Endothelial cell (in vitro differentiated cells): ENCODE data around the gene NEK4. TPM values are rescaled to one million over a fixed set of nuclear protein-coding genes. Genes with fewer than 3 reads are reported as not detected.

ENCODE experiments used
- DNase-seq: peaks from one replicate; pipeline ENCODE4 v3.0.0; 2021; ENCODE audit warnings: low spot score
- H3K27ac Mint-ChIP-seq: one replicate; pipeline ENCODE4 v1.8.0; 2021; ENCODE audit warnings: mixed read lengths, inconsistent platforms; ENCODE audit not compliant: unreplicated experiment
- H3K27me3 Mint-ChIP-seq: one replicate; pipeline ENCODE4 v1.8.0; 2021; ENCODE audit warnings: mild to moderate bottlenecking, moderate library complexity, mixed read lengths, inconsistent platforms; ENCODE audit not compliant: unreplicated experiment
- H3K36me3 Mint-ChIP-seq: one replicate; pipeline ENCODE4 v1.8.0; 2021; ENCODE audit warnings: mild to moderate bottlenecking, low read depth, mixed read lengths, inconsistent platforms; ENCODE audit not compliant: unreplicated experiment
- H3K4me1 Mint-ChIP-seq: one replicate; pipeline ENCODE4 v1.8.0; 2021; ENCODE audit warnings: mild to moderate bottlenecking, mixed read lengths, inconsistent platforms; ENCODE audit not compliant: unreplicated experiment
- H3K4me3 Mint-ChIP-seq: one replicate; pipeline ENCODE4 v1.8.0; 2021; ENCODE audit warnings: mild to moderate bottlenecking, mixed read lengths, inconsistent platforms; ENCODE audit not compliant: unreplicated experiment
- H3K9me3 Mint-ChIP-seq: one replicate; pipeline ENCODE4 v1.8.0; 2021; ENCODE audit warnings: mixed read lengths, inconsistent platforms; ENCODE audit not compliant: unreplicated experiment
- CTCF ChIP-seq: fragments of 200-600 bp; sonication (generic); IDR thresholded peaks from one replicate; pipeline ENCODE4 v1.5.0; 2021; ENCODE audit warnings: antibody characterized with exemption; ENCODE audit not compliant: unreplicated experiment
- total RNA-seq: library from RNA; stranded (reverse); fragmentation: NEBNext Ultra II Directional; extraction: Animal tissue kit (Norgen Biotek cat#: 25700); gene quantifications from one replicate; pipeline ENCODE4 v1.2.1, GENCODE V29; 2021; ENCODE audit not compliant: unreplicated experiment

The NEK4 gene
- total RNA-seq, 1 donor from 2014 or later = 16.9 TPM

- no peak for TF ChIP-seq CTCF
These were observed 962 bp upstream of the NEK4 start for GRCh38 chr3:52771702-52772101.

DNA sequence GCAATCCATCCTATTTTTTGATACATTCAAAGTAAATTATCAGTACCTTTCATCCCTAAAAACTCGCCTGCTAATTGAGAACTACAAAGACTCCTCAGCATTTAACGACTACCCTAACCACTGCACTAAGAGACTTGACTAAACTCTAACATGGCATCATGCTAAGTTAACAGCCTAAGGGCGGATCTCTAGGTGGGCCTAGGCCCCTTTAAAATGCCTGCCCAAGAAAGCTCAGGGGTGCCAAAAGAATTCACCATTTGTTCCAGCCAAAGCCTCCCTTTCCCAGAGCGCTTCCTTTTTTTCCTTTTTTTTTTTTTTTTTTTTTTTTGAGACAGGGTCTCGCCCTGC lies 568 bp upstream of the NEK4 start:
- no peak for DNase-seq
- Mint-ChIP-seq H3K27ac (peak overlapping the region; percentile 92), H3K9me3 (no peaks in the 10 kb centered on the region), H3K4me1 (peaks cover 19% of the 10 kb centered on the region), H3K36me3 (peaks cover 4% of the 10 kb centered on the region), H3K4me3 (peak overlapping the region; percentile 94), H3K27me3 (peaks cover 5% of the 10 kb centered on the region)
- no peak for TF ChIP-seq CTCF

More at GRCh38 chr3:52771702-52772101, 962 bp upstream of the NEK4 start:
- peaks cover 5% of the 10 kb centered on the region for H3K27me3 Mint-ChIP-seq
- H3K4me1 Mint-ChIP-seq = peaks cover 19% of the 10 kb centered on the region
- no peaks in the 10 kb centered on the region for H3K9me3 Mint-ChIP-seq
- H3K27ac Mint-ChIP-seq = peak overlapping the region; percentile 92
- no peak for DNase-seq
- H3K36me3 Mint-ChIP-seq = peaks cover 4% of the 10 kb centered on the region
- H3K4me3 Mint-ChIP-seq = peak overlapping the region; percentile 94

DNA sequence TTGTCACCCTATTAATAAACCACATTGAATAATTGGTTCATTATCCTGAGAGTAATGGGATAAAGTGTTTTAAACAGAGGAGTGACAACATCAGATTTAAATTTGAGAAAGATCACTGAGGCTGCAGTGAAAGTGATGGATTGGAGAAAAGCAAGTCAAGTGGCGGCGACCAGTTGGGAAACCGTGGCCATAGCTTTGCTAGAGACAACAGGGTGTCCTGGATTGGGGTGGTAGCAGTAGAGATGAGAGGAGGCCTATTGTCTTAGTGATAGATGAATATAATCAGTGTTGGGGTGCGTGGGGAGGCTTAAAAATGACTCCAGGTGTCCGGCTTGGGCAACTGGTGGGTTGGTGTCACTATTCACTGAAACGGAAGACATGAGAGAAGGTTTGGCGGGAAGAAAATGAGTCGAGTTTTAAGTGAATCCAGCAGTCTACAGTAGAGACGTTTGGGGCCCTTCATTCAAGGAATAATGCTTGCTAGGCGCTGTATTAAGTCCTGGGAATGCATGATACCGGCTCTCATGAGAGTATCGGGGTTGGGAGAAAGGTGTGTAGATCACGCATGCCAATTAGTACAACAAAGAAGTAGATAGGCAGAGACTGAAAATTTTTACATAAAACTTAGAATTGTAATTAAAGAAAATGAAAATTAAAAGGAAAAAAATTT lies 819 bp downstream of the NEK4 start:
- no peak for DNase-seq
- Mint-ChIP-seq H3K27me3 (peaks cover 2% of the 10 kb centered on the region), H3K9me3 (no peaks in the 10 kb centered on the region), H3K36me3 (peaks cover 9% of the 10 kb centered on the region), H3K4me3 (peak overlapping the region; percentile 94), H3K27ac (peak overlapping the region; percentile 65), H3K4me1 (peaks cover 19% of the 10 kb centered on the region)
- TF ChIP-seq CTCF = no peak

GRCh38 chr3:52763466-52763865 lies 7.3 kb downstream of the NEK4 start:
- no peak for DNase-seq
- no peaks in the 10 kb centered on the region for H3K4me1 Mint-ChIP-seq
- H3K27ac Mint-ChIP-seq = no peak overlapping the region
- peaks cover 29% of the 10 kb centered on the region for H3K36me3 Mint-ChIP-seq
- no peaks in the 10 kb centered on the region for H3K9me3 Mint-ChIP-seq
- H3K4me3 Mint-ChIP-seq = no peak overlapping the region
- no peak for TF ChIP-seq CTCF
- no peaks in the 10 kb centered on the region for H3K27me3 Mint-ChIP-seq

- Mint-ChIP-seq H3K27me3 (no peaks in the 10 kb centered on the region), H3K4me1 (no peaks in the 10 kb centered on the region), H3K27ac (no peak overlapping the region), H3K4me3 (no peak overlapping the region), H3K9me3 (no peaks in the 10 kb centered on the region), H3K36me3 (peaks cover 16% of the 10 kb centered on the region)
- no peak for DNase-seq
- no peak for TF ChIP-seq CTCF
These were observed 14.6 kb downstream of the NEK4 start for GRCh38 chr3:52756141-52756540.
